Activated B cell treated with CpG ODN at 0.5 μM for 24 hours (primary cell): Measurements from ENCODE around the gene RABGAP1L. TPM values are rescaled to one million over a fixed set of nuclear protein-coding genes. Genes with fewer than 3 reads are reported as not detected.
A peak's percentile ranks its signal among the peaks of the same experiment; 100 is the strongest.

ENCODE experiments used
- ATAC-seq: fragments of 200-7000 bp; cut with Tn5 transposase; one replicate; pipeline ENCODE4 v1.10.0; 2021; ENCODE audit warnings: low read depth, mild to moderate bottlenecking, moderate library complexity
- CTCF ChIA-PET: fragments of 350-600 bp; sonication (Branson Sonifier 250); formaldehyde crosslinking; loops from one replicate; lab custom pipeline; 2021; ENCODE audit warnings: antibody characterized with exemption; lab: Charles Lee
- POLR2A ChIA-PET: fragments of 350-600 bp; sonication (Branson Sonifier 250); formaldehyde crosslinking; loops from one replicate; lab custom pipeline; 2021; ENCODE audit warnings: antibody characterized with exemption; lab: Charles Lee
- DNase-seq: peaks from one replicate; pipeline ENCODE4 v3.0.0; 2022
- H3K27ac Mint-ChIP-seq: one replicate; pipeline ENCODE4 v1.8.0; 2020; ENCODE audit warnings: mixed read lengths
- H3K27me3 Mint-ChIP-seq: one replicate; pipeline ENCODE4 v1.8.0; 2021; ENCODE audit warnings: mixed read lengths
- H3K36me3 Mint-ChIP-seq: one replicate; pipeline ENCODE4 v1.8.0; 2021; ENCODE audit warnings: low read depth, mixed read lengths
- H3K4me1 Mint-ChIP-seq: one replicate; pipeline ENCODE4 v1.8.0; 2021; ENCODE audit warnings: mixed read lengths
- H3K4me3 Mint-ChIP-seq: one replicate; pipeline ENCODE4 v1.8.0; 2020; ENCODE audit warnings: mild to moderate bottlenecking, mixed read lengths
- H3K9me3 Mint-ChIP-seq: one replicate; pipeline ENCODE4 v1.8.0; 2020; ENCODE audit warnings: mixed read lengths
- CTCF ChIP-seq: fragments of 200-600 bp; IDR thresholded peaks from one replicate; pipeline ENCODE4 v1.8.0; 2022; ENCODE audit warnings: antibody characterized with exemption, mild to moderate bottlenecking
- intact Hi-C: fragments of 100-400 bp; cut with micrococcal nuclease; formaldehyde crosslinking; loops from one replicate; pipeline ENCODE4 v1.15.1; 2024
- total RNA-seq: library from RNA; stranded (reverse); gene quantifications from 2 replicates; pipeline ENCODE4 v1.2.3, GENCODE V29; 2022

RABGAP1L gene
- total RNA-seq, 1 donor from 2014 or later, result 126 TPM

- intact Hi-C loops, result no loop called here
- no peak for TF ChIP-seq CTCF
- Mint-ChIP-seq H3K4me1 (peaks cover 32% of the 10 kb centered on the region), H3K4me3 (no peak overlapping the region), H3K27me3 (no peaks in the 10 kb centered on the region), H3K9me3 (no peaks in the 10 kb centered on the region), H3K36me3 (peaks cover 46% of the 10 kb centered on the region), H3K27ac (peak overlapping the region; percentile 20)
- DNase-seq (no peak), ATAC-seq (no peak)
- ChIA-PET CTCF (interaction anchor here (2.2 kb wide), 1 partner anchor 26 kb away, joined by 5 read pairs; no protein-coding TSS in a partner anchor), POLR2A (interaction anchor here (1.9 kb wide), 1 partner anchor 19 kb away, joined by 11 read pairs; the partner anchor contains the start of gene MRPS14)
Measured at GRCh38 chr1:175003521-175003920, 844.2 kb downstream of the RABGAP1L start.

- ATAC-seq (no peak), DNase-seq (no peak)
- Mint-ChIP-seq H3K4me1 (peaks cover 37% of the 10 kb centered on the region), H3K9me3 (no peaks in the 10 kb centered on the region), H3K4me3 (no peak overlapping the region), H3K36me3 (peaks cover 60% of the 10 kb centered on the region), H3K27me3 (no peaks in the 10 kb centered on the region), H3K27ac (no peak overlapping the region)
- intact Hi-C loops, result no loop called here
- no peak for TF ChIP-seq CTCF
- ChIA-PET POLR2A (interaction anchor here (0.7 to 1.4 kb wide), 2 partner anchors 18 to 929 kb away, joined by 3 to 5 read pairs; partner anchors contain the start of gene MRPS14), CTCF (no interaction called here)
Measured at GRCh38 chr1:175005085-175005783, 845.9 kb downstream of the RABGAP1L start.

GRCh38 chr1:175009532-175009931 is 850.2 kb downstream of the RABGAP1L start:
- Mint-ChIP-seq H3K27me3 (no peaks in the 10 kb centered on the region), H3K4me3 (no peak overlapping the region), H3K27ac (peak overlapping the region; percentile 1), H3K9me3 (no peaks in the 10 kb centered on the region), H3K36me3 (peaks cover 81% of the 10 kb centered on the region), H3K4me1 (peaks cover 10% of the 10 kb centered on the region)
- ATAC-seq (no peak), DNase-seq (no peak)
- CTCF ChIA-PET, result no interaction called here
- POLR2A ChIA-PET, result interaction anchor here (0.7 to 1.8 kb wide), 2 partner anchors 9 to 10 kb away, joined by 5 read pairs; partner anchors contain the start of gene CACYBP
- TF ChIP-seq CTCF, result no peak
- intact Hi-C loops, result no loop called here

- intact Hi-C loops, result no loop called here
- no peaks in the 10 kb centered on the region for H3K9me3 Mint-ChIP-seq
- peaks cover 87% of the 10 kb centered on the region for H3K36me3 Mint-ChIP-seq
- DNase-seq, result no peak
- H3K4me1 Mint-ChIP-seq, result peaks cover 8% of the 10 kb centered on the region
- no peaks in the 10 kb centered on the region for H3K27me3 Mint-ChIP-seq
- ChIA-PET POLR2A (interaction anchor here (2.1 kb wide), 1 partner anchor 10 kb away, joined by 11 read pairs; the partner anchor contains the start of gene MRPS14), CTCF (no interaction called here)
- H3K27ac Mint-ChIP-seq, result no peak overlapping the region
- H3K4me3 Mint-ChIP-seq, result no peak overlapping the region
- no peak for ATAC-seq
- no peak for TF ChIP-seq CTCF
Measured at GRCh38 chr1:175013445-175013844, 854.1 kb downstream of the RABGAP1L start.

- TF ChIP-seq CTCF, result no peak
- DNase-seq, result no peak
- Mint-ChIP-seq H3K36me3 (peaks cover 81% of the 10 kb centered on the region), H3K4me1 (peaks cover 6% of the 10 kb centered on the region), H3K4me3 (no peak overlapping the region), H3K9me3 (no peaks in the 10 kb centered on the region), H3K27ac (no peak overlapping the region), H3K27me3 (no peaks in the 10 kb centered on the region)
- ChIA-PET CTCF (interaction anchor here (1.1 kb wide), 1 partner anchor 110 kb away, joined by 6 read pairs; no protein-coding TSS in a partner anchor), POLR2A (interaction anchor here (1.6 to 2.1 kb wide), 2 partner anchors 8 to 14 kb away, joined by 4 to 11 read pairs; partner anchors contain the start of gene MRPS14)
- intact Hi-C loops, result no loop called here
- ATAC-seq, result no peak
Measured at GRCh38 chr1:175015243-175015642, 855.9 kb downstream of the RABGAP1L start.
